Stimulated activated naive CD8-positive, alpha-beta T cell treated with anti-CD3 and anti-CD28 coated beads, Interleukin-15, amount 100 ng/mL, for 72 hours (primary cell): Measurements from ENCODE around the gene METTL9.
"Not testable (repeated sequence)": the region's sequence is repeated elsewhere in the genome, so short reads cannot be mapped to it uniquely, and the experiment has no call there.

Source experiments
- ATAC-seq: fragments of 150-1000 bp; cut with Tn5 transposase; 2 replicates; pipeline ENCODE4 v1.10.0; 2021; ENCODE audit warnings: mild to moderate bottlenecking, moderate library complexity
- DNase-seq, 2 donors: peaks; one replicate each; pipeline ENCODE4 v3.0.0; 2021 to 2022
- H3K27ac Mint-ChIP-seq, 2 donors: one replicate each; pipeline ENCODE4 v1.8.0; 2022; ENCODE audit warnings: mild to moderate bottlenecking in 2 of 2, mixed read lengths in 2 of 2, moderate library complexity in 2 of 2
- H3K27me3 Mint-ChIP-seq: one replicate; pipeline ENCODE4 v1.8.0; 2022; ENCODE audit warnings: mixed read lengths
- H3K4me1 Mint-ChIP-seq: one replicate; pipeline ENCODE4 v1.8.0; 2022; ENCODE audit warnings: mild to moderate bottlenecking, mixed read lengths
- H3K4me3 Mint-ChIP-seq, 2 donors: one replicate each; pipeline ENCODE4 v1.8.0; 2022; ENCODE audit warnings: mild to moderate bottlenecking in 2 of 2, mixed read lengths in 2 of 2, moderate library complexity in 1 of 2
- H3K9me3 Mint-ChIP-seq, 2 donors: one replicate each; pipeline ENCODE4 v1.8.0; 2022; ENCODE audit warnings: mixed read lengths in 2 of 2

Gene METTL9

GRCh38 chr16:21590796-21591195 is 8.6 kb upstream of the METTL9 start:
- Mint-ChIP-seq H3K4me1 (no peaks in the 10 kb centered on the region), H3K9me3 (no peaks in the 10 kb centered on the region), H3K27me3 (no peaks in the 10 kb centered on the region), H3K27ac (no peak overlapping the region), H3K4me3 (no peak overlapping the region)
- ATAC-seq = no peak
- no peak for DNase-seq

GRCh38 chr16:21592191-21592590 is 7.2 kb upstream of the METTL9 start:
- H3K4me1 Mint-ChIP-seq = peaks cover 5% of the 10 kb centered on the region
- H3K4me3 Mint-ChIP-seq = no peak overlapping the region
- no peak overlapping the region for H3K27ac Mint-ChIP-seq
- ATAC-seq (no peak), DNase-seq (no peak)
- H3K27me3 Mint-ChIP-seq = no peaks in the 10 kb centered on the region
- H3K9me3 Mint-ChIP-seq = no peaks in the 10 kb centered on the region

GRCh38 chr16:21593530-21594289 is 5.7 kb upstream of the METTL9 start:
- H3K4me1 Mint-ChIP-seq = peaks cover 20% of the 10 kb centered on the region
- no peak for ATAC-seq
- H3K27me3 Mint-ChIP-seq = no peaks in the 10 kb centered on the region
- H3K27ac Mint-ChIP-seq = peak overlapping the region in 1 of 2 donors; percentile 40
- no peak for DNase-seq
- H3K9me3 Mint-ChIP-seq = no peaks in the 10 kb centered on the region
- H3K4me3 Mint-ChIP-seq = no peak overlapping the region

GRCh38 chr16:21597561-21598030 is 1.8 kb upstream of the METTL9 start:
- H3K27me3 Mint-ChIP-seq = no peaks in the 10 kb centered on the region
- peaks cover 43% of the 10 kb centered on the region for H3K4me1 Mint-ChIP-seq
- ATAC-seq (no peak), DNase-seq (no peak)
- H3K4me3 Mint-ChIP-seq = peak overlapping the region; percentile 82 to 83
- peak overlapping the region; percentile 93 to 96 for H3K27ac Mint-ChIP-seq
- no peaks in the 10 kb centered on the region for H3K9me3 Mint-ChIP-seq

GRCh38 chr16:21598206-21598605 is 1.2 kb upstream of the METTL9 start:
- no peak for DNase-seq
- H3K9me3 Mint-ChIP-seq = no peaks in the 10 kb centered on the region
- peak overlapping the region; percentile 82 to 83 for H3K4me3 Mint-ChIP-seq
- H3K27me3 Mint-ChIP-seq = no peaks in the 10 kb centered on the region
- peaks cover 48% of the 10 kb centered on the region for H3K4me1 Mint-ChIP-seq
- no peak for ATAC-seq
- peak overlapping the region; percentile 93 to 96 for H3K27ac Mint-ChIP-seq

- H3K4me1 Mint-ChIP-seq = peaks cover 53% of the 10 kb centered on the region
- DNase-seq = peak in 1 of 2 donors; percentile 21
- H3K27me3 Mint-ChIP-seq = no peaks in the 10 kb centered on the region
- H3K27ac Mint-ChIP-seq = peak overlapping the region; percentile 93 to 96
- no peaks in the 10 kb centered on the region for H3K9me3 Mint-ChIP-seq
- peak; percentile 5 for ATAC-seq
- H3K4me3 Mint-ChIP-seq = peak overlapping the region; percentile 82 to 83
Observed at GRCh38 chr16:21598701-21599121, 666 bp upstream of the METTL9 start.

GRCh38 chr16:21600031-21600773 is 825 bp downstream of the METTL9 start:
- Mint-ChIP-seq H3K27ac (peak overlapping the region; percentile 64 to 93), H3K27me3 (no peaks in the 10 kb centered on the region), H3K9me3 (no peaks in the 10 kb centered on the region), H3K4me1 (peaks cover 63% of the 10 kb centered on the region), H3K4me3 (peak overlapping the region; percentile 87 to 98)
- DNase-seq (peak in 1 of 2 donors; percentile 50), ATAC-seq (peak; percentile 42)

GRCh38 chr16:21602785-21603184 is 3.4 kb downstream of the METTL9 start:
- DNase-seq = no peak
- no peak for ATAC-seq
- no peaks in the 10 kb centered on the region for H3K9me3 Mint-ChIP-seq
- H3K27me3 Mint-ChIP-seq = no peaks in the 10 kb centered on the region
- peaks cover 78% of the 10 kb centered on the region for H3K4me1 Mint-ChIP-seq
- H3K4me3 Mint-ChIP-seq = no peak overlapping the region
- no peak overlapping the region for H3K27ac Mint-ChIP-seq

GRCh38 chr16:21603928-21604327 is 4.6 kb downstream of the METTL9 start:
- ATAC-seq = no peak
- peaks cover 78% of the 10 kb centered on the region for H3K4me1 Mint-ChIP-seq

GRCh38 chr16:21605848-21606247 is 6.5 kb downstream of the METTL9 start:
- peaks cover 93% of the 10 kb centered on the region for H3K4me1 Mint-ChIP-seq
- not testable (repeated sequence) for DNase-seq, H3K4me3 Mint-ChIP-seq, H3K27ac Mint-ChIP-seq, H3K9me3 Mint-ChIP-seq, ATAC-seq, H3K27me3 Mint-ChIP-seq

More at GRCh38 chr16:21603928-21604327, 4.6 kb downstream of the METTL9 start:
- no peak for DNase-seq
- no peaks in the 10 kb centered on the region for H3K27me3 Mint-ChIP-seq
- no peak overlapping the region for H3K27ac Mint-ChIP-seq
- no peak overlapping the region for H3K4me3 Mint-ChIP-seq
- H3K9me3 Mint-ChIP-seq = no peaks in the 10 kb centered on the region

- Mint-ChIP-seq H3K4me1 (peaks cover 86% of the 10 kb centered on the region), H3K27ac (peak overlapping the region; percentile 41 to 89), H3K4me3 (peak overlapping the region; percentile 50 to 55), H3K27me3 (no peaks in the 10 kb centered on the region), H3K9me3 (no peaks in the 10 kb centered on the region)
- peak; percentile 87 for ATAC-seq
- peak in 1 of 2 donors; percentile 29 for DNase-seq
Observed at GRCh38 chr16:21608639-21609328, 9.4 kb downstream of the METTL9 start.

GRCh38 chr16:21610006-21610544 is 10.7 kb downstream of the METTL9 start:
- DNase-seq = no peak
- no peak for ATAC-seq
- no peaks in the 10 kb centered on the region for H3K9me3 Mint-ChIP-seq
- H3K4me3 Mint-ChIP-seq = no peak overlapping the region
- H3K27ac Mint-ChIP-seq = no peak overlapping the region
- H3K4me1 Mint-ChIP-seq = peaks cover 87% of the 10 kb centered on the region
- H3K27me3 Mint-ChIP-seq = no peaks in the 10 kb centered on the region

- Mint-ChIP-seq H3K27ac (no peak overlapping the region), H3K4me1 (peaks cover 89% of the 10 kb centered on the region)
Observed at GRCh38 chr16:21610766-21611165, 11.4 kb downstream of the METTL9 start.

GRCh38 chr16:21611198-21611555 is 11.8 kb downstream of the METTL9 start:
- H3K27me3 Mint-ChIP-seq = no peaks in the 10 kb centered on the region
- H3K9me3 Mint-ChIP-seq = no peaks in the 10 kb centered on the region
- H3K27ac Mint-ChIP-seq = no peak overlapping the region
- peaks cover 89% of the 10 kb centered on the region for H3K4me1 Mint-ChIP-seq
- ATAC-seq = no peak
- no peak for DNase-seq
- peak overlapping the region; percentile 53 to 61 for H3K4me3 Mint-ChIP-seq

More at GRCh38 chr16:21610766-21611165, 11.4 kb downstream of the METTL9 start:
- DNase-seq = no peak
- Mint-ChIP-seq H3K9me3 (no peaks in the 10 kb centered on the region), H3K4me3 (no peak overlapping the region), H3K27me3 (no peaks in the 10 kb centered on the region)
- ATAC-seq = no peak
